Astrocyte of the spinal cord (primary cell): ENCODE measurements around the gene CYP2W1.
"Not testable (repeated sequence)": the region's sequence is repeated elsewhere in the genome, so short reads cannot be mapped to it uniquely, and the experiment has no call there.

Experiments
- DNase-seq: peaks from one replicate; pipeline ENCODE4 v3.0.0; 2011; ENCODE audit warnings: low read depth, low spot score
- H3K4me3 ChIP-seq: 2 replicates; pipeline ENCODE4 v1.5.1; 2011; ENCODE audit warnings: low read depth, mild to moderate bottlenecking, low read length, moderate library complexity
- in situ Hi-C: cut with HindIII; loops from 2 replicates; pipeline ENCODE4 v1.10.0; 2017; ENCODE audit warnings: low sequenced_read_pairs
- TF ChIP-seq, protein P1 (sequence below): IDR thresholded peaks from 2 replicates; pipeline ENCODE4 v1.5.1; 2012; ENCODE audit warnings: low read depth, mild to moderate bottlenecking, low read length, inconsistent platforms

Gene CYP2W1

DNA sequence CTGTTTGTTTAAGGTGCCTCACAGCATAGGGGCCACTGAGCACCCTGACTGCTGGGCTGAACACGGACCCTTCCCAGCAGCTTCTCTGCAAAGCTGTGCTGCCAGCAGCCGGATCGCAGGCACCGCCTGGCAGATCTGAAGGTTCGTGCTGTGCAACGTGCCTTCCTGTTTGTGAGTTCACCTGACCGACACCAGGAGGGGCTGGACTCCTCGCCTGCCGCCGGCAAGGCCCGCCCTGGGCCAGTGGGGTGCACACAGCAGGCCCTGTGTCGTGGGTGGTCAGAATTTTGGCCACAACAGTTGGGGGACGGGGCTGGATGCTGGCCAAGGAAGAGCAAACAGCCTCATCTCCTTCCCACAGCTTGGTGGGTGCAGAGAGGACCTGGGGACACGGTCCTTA, 12.6 kb downstream of the CYP2W1 start:
- DNase-seq = no peak
- in situ Hi-C loops = no loop called here
- TF ChIP-seq, protein P1, sequence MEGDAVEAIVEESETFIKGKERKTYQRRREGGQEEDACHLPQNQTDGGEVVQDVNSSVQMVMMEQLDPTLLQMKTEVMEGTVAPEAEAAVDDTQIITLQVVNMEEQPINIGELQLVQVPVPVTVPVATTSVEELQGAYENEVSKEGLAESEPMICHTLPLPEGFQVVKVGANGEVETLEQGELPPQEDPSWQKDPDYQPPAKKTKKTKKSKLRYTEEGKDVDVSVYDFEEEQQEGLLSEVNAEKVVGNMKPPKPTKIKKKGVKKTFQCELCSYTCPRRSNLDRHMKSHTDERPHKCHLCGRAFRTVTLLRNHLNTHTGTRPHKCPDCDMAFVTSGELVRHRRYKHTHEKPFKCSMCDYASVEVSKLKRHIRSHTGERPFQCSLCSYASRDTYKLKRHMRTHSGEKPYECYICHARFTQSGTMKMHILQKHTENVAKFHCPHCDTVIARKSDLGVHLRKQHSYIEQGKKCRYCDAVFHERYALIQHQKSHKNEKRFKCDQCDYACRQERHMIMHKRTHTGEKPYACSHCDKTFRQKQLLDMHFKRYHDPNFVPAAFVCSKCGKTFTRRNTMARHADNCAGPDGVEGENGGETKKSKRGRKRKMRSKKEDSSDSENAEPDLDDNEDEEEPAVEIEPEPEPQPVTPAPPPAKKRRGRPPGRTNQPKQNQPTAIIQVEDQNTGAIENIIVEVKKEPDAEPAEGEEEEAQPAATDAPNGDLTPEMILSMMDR = no peak
- no peak overlapping the region for H3K4me3 ChIP-seq

- in situ Hi-C loops = no loop called here
- H3K4me3 ChIP-seq = no peak overlapping the region
- TF ChIP-seq, protein P1 = no peak
- DNase-seq = no peak
Measured at GRCh38 chr7:996079-996872, 13.3 kb downstream of the CYP2W1 start.

GRCh38 chr7:997404-998395, 14.7 kb downstream of the CYP2W1 start:
- no peak for DNase-seq
- in situ Hi-C loops = no loop called here
- TF ChIP-seq, protein P1 = no peak
- no peak overlapping the region for H3K4me3 ChIP-seq

DNA sequence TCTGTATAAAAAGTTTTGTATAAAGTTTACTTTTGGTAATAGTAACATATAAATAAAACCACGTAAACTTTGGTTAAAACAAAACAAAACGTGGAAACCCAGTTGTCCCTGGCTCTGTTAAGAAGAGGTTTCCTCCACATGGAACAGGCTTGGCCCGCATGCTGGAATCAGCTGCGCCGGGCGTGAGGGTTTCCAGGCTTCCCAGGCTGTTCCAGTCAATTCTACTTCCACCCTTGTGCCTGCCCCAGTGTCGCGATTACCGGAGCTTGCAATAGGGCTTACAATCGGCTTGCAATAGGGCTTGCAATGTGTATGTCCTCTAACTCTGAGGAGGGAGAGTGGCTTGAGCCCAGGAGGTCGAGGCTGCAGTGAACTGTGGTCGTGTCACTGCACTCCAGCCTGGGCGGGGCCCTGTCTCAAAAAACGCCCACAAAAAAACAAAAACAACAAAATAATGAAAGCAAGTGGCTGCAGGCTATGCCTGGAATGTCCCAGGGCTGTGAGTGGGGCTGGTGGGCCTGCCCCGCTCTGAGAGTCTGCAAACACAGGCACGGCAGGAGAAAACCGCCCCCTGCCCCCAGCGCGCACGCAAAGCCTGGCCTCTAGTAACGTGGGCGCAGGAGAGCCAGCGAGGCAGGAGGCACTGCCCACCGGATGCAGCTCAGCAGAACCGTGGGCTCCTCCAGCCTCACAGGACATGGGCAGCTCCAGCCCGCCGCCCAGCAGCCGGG, 16.3 kb downstream of the CYP2W1 start:
- H3K4me3 ChIP-seq = no peak overlapping the region
- in situ Hi-C loops = no loop called here
- DNase-seq = no peak
- TF ChIP-seq, protein P1 = no peak

DNA sequence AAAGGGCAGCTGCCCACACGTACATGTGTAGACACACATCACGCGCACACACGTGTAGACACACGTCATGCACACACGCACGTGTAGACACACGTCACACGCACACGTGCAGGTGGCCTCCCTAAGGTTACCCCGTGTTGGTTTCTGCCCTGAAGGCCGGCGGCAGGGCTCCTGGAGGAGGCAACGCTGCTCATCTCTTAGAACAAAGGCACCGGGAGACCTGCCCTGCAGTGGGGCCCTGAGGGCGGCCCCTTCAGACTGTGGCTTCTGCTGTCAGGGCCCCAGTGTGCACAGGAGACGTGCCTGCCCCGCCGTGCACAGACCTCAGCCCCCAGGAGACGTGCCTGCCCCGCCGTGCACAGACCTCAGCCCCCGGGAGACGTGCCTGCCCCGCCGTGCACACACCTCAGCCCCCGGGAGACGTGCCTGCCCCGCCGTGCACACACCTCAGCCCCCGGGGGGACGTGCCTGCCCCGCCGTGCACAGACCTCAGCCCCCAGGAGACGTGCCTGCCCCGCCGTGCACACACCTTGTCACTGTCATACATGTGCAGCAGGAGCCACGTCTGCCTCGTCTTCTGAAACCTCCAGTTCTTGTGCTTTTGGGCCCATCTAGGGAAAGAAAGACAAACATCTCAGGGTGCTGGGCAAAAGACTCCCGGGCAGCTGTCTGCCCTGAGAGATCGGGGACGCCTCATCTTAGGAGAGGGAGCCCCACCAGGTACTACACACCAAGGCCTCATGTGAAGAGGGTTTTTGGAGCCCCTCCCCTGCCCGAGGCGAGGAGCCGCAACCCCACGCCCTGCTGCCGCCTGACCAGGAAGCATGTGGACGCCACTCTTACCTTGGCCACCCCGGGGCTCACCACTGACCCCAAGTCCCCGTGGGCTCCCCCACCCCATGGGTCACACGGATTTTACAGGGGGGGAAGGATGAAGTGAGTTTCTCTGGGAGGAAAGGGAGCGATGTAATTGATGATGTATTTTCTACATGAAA, 17.3 kb downstream of the CYP2W1 start:
- no peak overlapping the region for H3K4me3 ChIP-seq
- in situ Hi-C loops = no loop called here
- TF ChIP-seq, protein P1 = no peak
- DNase-seq = no peak

- H3K4me3 ChIP-seq, in situ Hi-C loops, DNase-seq: not testable (repeated sequence)
Measured at GRCh38 chr7:1001069-1001770, 18.2 kb downstream of the CYP2W1 start.

- H3K4me3 ChIP-seq, DNase-seq, in situ Hi-C loops: not testable (repeated sequence)
Measured at GRCh38 chr7:1002026-1002425, 19.0 kb downstream of the CYP2W1 start.

DNA sequence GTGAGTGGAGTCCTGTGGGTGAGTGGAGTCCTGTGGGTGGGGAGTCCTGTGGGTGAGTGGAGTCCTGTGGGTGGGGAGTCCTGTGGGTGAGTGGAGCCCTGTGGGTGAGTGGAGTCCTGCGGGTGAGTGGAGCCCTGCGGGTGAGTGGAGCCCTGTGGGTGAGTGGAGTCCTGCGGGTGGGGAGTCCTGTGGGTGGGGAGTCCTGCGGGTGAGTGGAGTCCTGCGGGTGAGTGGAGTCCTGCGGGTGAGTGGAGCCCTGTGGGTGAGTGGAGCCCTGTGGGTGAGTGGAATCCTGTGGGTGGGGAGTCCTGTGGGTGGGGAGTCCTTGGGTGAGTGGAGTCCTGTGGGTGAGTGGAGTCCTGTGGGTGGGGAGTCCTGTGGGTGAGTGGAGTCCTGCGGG, 19.5 kb downstream of the CYP2W1 start:
- H3K4me3 ChIP-seq, DNase-seq, in situ Hi-C loops: not testable (repeated sequence)
